WI38 (cell line): Measurements from ENCODE around the gene NDUFV2.

Source experiments
- H3K4me3 ChIP-seq: 2 replicates; pipeline ENCODE4 v1.5.1; 2011; ENCODE audit warnings: low read depth, mild to moderate bottlenecking, control low read depth, low read length
- TF ChIP-seq, protein P1 (sequence below): IDR thresholded peaks from 2 replicates; pipeline ENCODE4 v1.5.1; 2012; ENCODE audit warnings: low read depth, mild to moderate bottlenecking, control low read depth, low read length

The NDUFV2 gene

DNA sequence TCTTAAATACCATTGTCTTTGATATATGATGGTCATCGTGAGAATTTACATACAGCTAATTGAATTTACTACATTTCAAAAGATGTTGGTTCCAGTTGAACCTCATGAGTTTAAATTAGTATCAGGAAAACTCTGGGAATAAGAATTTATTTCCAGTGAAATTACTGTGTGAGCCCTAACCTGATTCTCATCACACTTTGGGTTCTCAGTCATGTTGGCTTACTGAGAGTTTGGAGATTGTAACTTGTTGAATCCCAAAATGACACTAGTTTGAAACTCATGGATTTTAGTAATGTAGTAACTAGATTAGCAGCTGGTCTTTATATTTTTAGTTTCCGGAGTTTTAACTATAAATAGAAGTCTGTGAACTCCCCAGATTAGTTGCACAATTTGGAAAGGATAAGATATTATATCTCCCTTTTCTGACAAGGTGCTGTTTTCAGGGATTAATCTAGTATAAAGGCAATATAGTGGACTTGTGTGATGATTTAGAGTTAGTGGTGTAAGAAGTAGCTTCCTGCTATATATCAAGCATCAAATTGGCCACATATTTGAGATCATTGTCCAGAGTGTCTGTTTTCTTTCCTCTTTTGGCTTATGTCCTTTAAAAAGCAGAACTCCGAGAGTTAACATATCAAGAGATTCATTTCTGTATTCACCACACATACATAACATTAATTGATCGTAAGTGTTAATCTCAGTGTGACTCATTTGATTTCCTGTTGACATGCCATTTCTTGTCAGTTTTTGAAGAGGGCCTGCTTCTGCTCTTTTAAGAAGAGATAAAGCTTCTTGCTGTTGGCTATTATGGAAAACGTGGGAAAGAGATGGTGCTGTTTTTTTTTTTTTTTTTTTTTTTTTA lies 15.7 kb downstream of the NDUFV2 start:
- H3K4me3 ChIP-seq: no peak overlapping the region

DNA sequence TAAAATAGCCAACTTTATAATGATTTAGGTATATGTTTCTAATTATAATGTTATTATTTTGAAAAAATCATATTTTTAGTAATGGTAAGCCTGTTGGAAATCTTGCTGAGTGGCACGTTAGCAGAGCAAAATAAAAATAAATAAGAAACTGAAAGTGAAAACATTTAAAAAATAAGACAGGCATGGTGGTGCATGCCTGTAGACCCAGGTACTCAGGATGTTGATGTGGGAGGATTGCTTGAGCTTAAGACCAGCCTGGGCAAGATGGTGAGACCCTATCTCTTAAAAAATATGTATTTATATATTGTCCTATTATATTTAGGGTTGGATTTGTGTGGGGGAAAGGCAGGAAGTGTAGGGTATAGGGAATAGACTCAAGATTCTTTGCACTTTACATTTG lies 18.3 kb downstream of the NDUFV2 start:
- TF ChIP-seq, protein P1, sequence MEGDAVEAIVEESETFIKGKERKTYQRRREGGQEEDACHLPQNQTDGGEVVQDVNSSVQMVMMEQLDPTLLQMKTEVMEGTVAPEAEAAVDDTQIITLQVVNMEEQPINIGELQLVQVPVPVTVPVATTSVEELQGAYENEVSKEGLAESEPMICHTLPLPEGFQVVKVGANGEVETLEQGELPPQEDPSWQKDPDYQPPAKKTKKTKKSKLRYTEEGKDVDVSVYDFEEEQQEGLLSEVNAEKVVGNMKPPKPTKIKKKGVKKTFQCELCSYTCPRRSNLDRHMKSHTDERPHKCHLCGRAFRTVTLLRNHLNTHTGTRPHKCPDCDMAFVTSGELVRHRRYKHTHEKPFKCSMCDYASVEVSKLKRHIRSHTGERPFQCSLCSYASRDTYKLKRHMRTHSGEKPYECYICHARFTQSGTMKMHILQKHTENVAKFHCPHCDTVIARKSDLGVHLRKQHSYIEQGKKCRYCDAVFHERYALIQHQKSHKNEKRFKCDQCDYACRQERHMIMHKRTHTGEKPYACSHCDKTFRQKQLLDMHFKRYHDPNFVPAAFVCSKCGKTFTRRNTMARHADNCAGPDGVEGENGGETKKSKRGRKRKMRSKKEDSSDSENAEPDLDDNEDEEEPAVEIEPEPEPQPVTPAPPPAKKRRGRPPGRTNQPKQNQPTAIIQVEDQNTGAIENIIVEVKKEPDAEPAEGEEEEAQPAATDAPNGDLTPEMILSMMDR: no peak
- no peak overlapping the region for H3K4me3 ChIP-seq

More for the DNA sequence above, 15.7 kb downstream of the NDUFV2 start:
- TF ChIP-seq, protein P1: no peak

DNA sequence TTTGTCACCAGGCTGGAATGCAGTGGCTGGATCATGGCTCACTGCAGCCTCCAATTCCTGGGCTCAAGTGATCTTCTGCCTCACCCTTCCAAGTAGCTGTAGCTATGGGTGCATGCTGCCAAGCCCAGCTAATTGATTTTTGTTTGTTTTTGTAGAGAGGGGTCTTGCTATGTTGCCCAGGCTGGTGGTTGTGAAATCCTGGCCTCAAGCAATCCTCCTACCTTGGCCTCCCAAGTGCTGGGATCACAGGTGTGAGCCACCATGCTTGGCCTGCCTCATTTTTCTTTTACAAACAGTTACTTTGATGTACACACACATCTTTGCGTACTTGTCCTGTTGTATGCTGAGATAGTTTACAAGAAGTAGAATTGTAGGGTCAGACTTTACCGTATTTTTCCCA lies 21.0 kb downstream of the NDUFV2 start:
- no peak overlapping the region for H3K4me3 ChIP-seq
- TF ChIP-seq, protein P1: no peak

DNA sequence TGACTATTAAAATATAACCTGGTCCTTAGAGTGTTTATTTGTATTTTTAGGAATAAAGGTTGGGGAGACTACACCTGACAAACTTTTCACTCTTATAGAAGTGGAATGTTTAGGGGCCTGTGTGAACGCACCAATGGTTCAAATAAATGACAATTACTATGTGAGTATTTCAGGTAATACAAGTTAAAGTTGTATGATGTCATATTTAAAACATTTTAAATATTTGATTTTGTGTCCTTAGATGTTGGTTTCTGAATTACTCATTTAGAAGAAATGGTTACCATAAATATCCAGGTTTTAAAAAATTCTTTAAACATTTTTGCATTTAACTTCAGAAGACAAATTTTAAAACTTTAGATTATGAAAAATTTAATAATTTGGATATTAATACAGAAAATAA lies 22.3 kb downstream of the NDUFV2 start:
- H3K4me3 ChIP-seq: no peak overlapping the region
- TF ChIP-seq, protein P1: no peak

DNA sequence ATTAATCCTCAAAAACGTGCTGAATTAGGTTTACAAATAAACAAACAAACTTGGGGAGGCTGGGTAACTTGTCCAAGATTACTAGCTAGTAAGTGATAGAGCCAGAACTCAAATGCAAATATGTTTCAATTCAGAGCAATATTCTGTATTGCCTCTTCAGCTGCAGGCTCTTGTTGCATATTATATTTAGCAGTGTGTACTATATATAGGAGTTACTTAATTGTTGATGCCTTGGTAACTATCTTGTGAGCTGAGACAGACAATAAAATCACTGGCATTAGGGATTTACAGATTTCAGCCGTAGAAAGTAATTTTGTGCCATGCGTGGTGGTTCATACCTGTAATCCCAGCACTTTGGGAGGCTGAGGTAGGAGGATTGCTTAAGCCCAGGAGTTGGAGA lies 23.8 kb downstream of the NDUFV2 start:
- TF ChIP-seq, protein P1: no peak
- H3K4me3 ChIP-seq: no peak overlapping the region

DNA sequence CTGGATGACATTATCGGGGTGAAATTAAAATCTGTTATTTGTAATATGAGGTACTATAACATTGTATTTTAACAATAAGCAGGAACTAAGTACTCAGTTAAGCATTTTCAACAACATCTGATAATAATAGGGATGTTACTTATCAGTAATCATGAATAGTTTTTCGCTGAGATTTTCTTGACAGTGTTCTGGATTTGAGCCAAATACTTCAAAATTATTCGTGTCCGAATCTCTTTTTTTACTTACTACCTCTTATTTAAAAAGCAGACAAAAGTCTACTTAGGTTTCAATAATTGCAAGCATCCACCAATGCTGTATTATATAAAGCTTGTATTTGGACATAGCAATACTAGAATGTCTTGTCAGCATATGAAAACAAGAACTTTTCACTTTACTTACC lies 27.7 kb downstream of the NDUFV2 start:
- no peak overlapping the region for H3K4me3 ChIP-seq
- TF ChIP-seq, protein P1: no peak

DNA sequence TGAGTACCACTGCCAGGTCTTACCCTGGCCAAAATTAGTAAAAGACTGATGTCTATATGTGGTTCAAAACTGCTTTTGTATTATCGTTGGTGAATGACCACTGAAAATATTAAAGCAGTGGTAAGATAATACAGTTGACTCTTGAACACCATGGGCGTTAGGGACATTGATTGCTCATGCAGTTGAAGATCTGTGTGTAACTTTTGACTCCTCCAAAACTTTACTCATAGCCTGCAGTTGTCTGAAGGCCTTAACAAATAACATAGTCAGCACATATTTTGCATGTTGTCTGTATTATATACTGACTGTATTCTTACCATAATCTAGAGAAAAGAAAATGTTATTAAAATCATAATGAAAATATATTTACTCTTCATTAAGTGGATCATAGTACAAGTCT lies 28.3 kb downstream of the NDUFV2 start:
- H3K4me3 ChIP-seq: no peak overlapping the region
- TF ChIP-seq, protein P1: no peak
